Stimulated activated CD8-positive, alpha-beta memory T cell treated with anti-CD3 and anti-CD28 coated beads, Interleukin-2, amount 100 ng/mL, for 1 hour (primary cell): ENCODE measurements around the gene C10orf105.
A peak's percentile ranks its signal among the peaks of the same experiment; 100 is the strongest.

Source experiments
- DNase-seq, 2 donors: peaks; one replicate each; pipeline ENCODE4 v3.0.0-alpha.2; 2020; ENCODE audit warnings: low read depth in 2 of 2

C10orf105 gene

GRCh38 chr10:71737001-71737833, 17.6 kb upstream of the C10orf105 start:
- no peak for DNase-seq

- DNase-seq = no peak
Observed at GRCh38 chr10:71736570-71736952, 17.0 kb upstream of the C10orf105 start.

GRCh38 chr10:71735709-71736569, 16.4 kb upstream of the C10orf105 start:
- DNase-seq = peak; percentile 31 to 40

- DNase-seq = no peak
Observed at GRCh38 chr10:71734797-71735196, 15.2 kb upstream of the C10orf105 start.

GRCh38 chr10:71731791-71732190, 12.2 kb upstream of the C10orf105 start:
- no peak for DNase-seq

GRCh38 chr10:71729161-71729636, 9.6 kb upstream of the C10orf105 start:
- DNase-seq = no peak

- DNase-seq = no peak
Observed at GRCh38 chr10:71727738-71728737, 8.5 kb upstream of the C10orf105 start.

- no peak for DNase-seq
Observed at GRCh38 chr10:71727105-71727737, 7.6 kb upstream of the C10orf105 start.

- DNase-seq = no peak
Observed at GRCh38 chr10:71726580-71727104, 7.1 kb upstream of the C10orf105 start.

GRCh38 chr10:71725998-71726579, 6.5 kb upstream of the C10orf105 start:
- DNase-seq = peak in 1 of 2 donors; percentile 40

GRCh38 chr10:71725249-71725648, 5.7 kb upstream of the C10orf105 start:
- no peak for DNase-seq

GRCh38 chr10:71724539-71724938, 5.0 kb upstream of the C10orf105 start:
- no peak for DNase-seq

GRCh38 chr10:71723311-71723710, 3.7 kb upstream of the C10orf105 start:
- DNase-seq = no peak

GRCh38 chr10:71722849-71723248, 3.3 kb upstream of the C10orf105 start:
- no peak for DNase-seq

- no peak for DNase-seq
Observed at GRCh38 chr10:71721313-71721712, 1.7 kb upstream of the C10orf105 start.

- no peak for DNase-seq
Observed at GRCh38 chr10:71720288-71720687, 710 bp upstream of the C10orf105 start.

GRCh38 chr10:71719042-71719441, 536 bp downstream of the C10orf105 start:
- no peak for DNase-seq

GRCh38 chr10:71718165-71718698, 1.3 kb downstream of the C10orf105 start:
- DNase-seq = no peak

- DNase-seq = no peak
Observed at GRCh38 chr10:71717551-71717951, 2.0 kb downstream of the C10orf105 start.

- DNase-seq = no peak
Observed at GRCh38 chr10:71717056-71717455, 2.5 kb downstream of the C10orf105 start.
